Activated CD8-positive, alpha-beta memory T cell treated with anti-CD3 and anti-CD28 coated beads, Interleukin-2, amount 10 ng/mL, durations not matched to agents 7 days and 5 days (primary cell): ENCODE data around the gene AKAP13. TPM values are rescaled to one million over a fixed set of nuclear protein-coding genes. Genes with fewer than 3 reads are reported as not detected.

ENCODE experiments used
- ATAC-seq: fragments of 150-1000 bp; cut with Tn5 transposase; one replicate; pipeline ENCODE4 v1.10.0; 2021; ENCODE audit warnings: moderate library complexity
- CTCF ChIA-PET: fragments of 350-600 bp; sonication (Branson Sonifier 250); formaldehyde crosslinking; loops from one replicate; lab custom pipeline; 2021; ENCODE audit warnings: antibody characterized with exemption; lab: Charles Lee
- DNase-seq: peaks from one replicate; pipeline ENCODE4 v3.0.0-alpha.2; 2020
- H3K27ac Mint-ChIP-seq: one replicate; pipeline ENCODE4 v1.8.0; 2021; ENCODE audit warnings: mild to moderate bottlenecking, mixed read lengths
- H3K27me3 Mint-ChIP-seq: one replicate; pipeline ENCODE4 v1.8.0; 2021; ENCODE audit warnings: mixed read lengths
- H3K36me3 Mint-ChIP-seq: one replicate; pipeline ENCODE4 v1.8.0; 2021; ENCODE audit warnings: mild to moderate bottlenecking, mixed read lengths
- H3K4me1 Mint-ChIP-seq: one replicate; pipeline ENCODE4 v1.8.0; 2021; ENCODE audit warnings: mixed read lengths
- H3K4me3 Mint-ChIP-seq: one replicate; pipeline ENCODE4 v1.8.0; 2021; ENCODE audit warnings: mild to moderate bottlenecking, moderate library complexity, mixed read lengths
- H3K9me3 Mint-ChIP-seq: one replicate; pipeline ENCODE4 v1.8.0; 2022; ENCODE audit warnings: low read depth, mixed read lengths
- total RNA-seq, 2 experiments: library from RNA; stranded (reverse); gene quantifications; one replicate each; pipeline ENCODE4 v1.2.3, GENCODE V29; 2021

Gene AKAP13
- total RNA-seq, 2 experiments from 2014 or later = 150 to 172 TPM

GRCh38 chr15:85555875-85556617, 175.6 kb downstream of the AKAP13 start:
- Mint-ChIP-seq H3K4me3 (no peak overlapping the region), H3K27me3 (no peaks in the 10 kb centered on the region), H3K27ac (peak overlapping the region; percentile 29), H3K9me3 (no peaks in the 10 kb centered on the region), H3K4me1 (peaks cover 56% of the 10 kb centered on the region), H3K36me3 (peaks cover 31% of the 10 kb centered on the region)
- CTCF ChIA-PET = interaction anchor here (0.8 to 4.4 kb wide), 5 partner anchors 12 to 143 kb away, joined by 3 to 26 read pairs (median 3); no protein-coding TSS in a partner anchor
- ATAC-seq (no peak), DNase-seq (no peak)

DNA sequence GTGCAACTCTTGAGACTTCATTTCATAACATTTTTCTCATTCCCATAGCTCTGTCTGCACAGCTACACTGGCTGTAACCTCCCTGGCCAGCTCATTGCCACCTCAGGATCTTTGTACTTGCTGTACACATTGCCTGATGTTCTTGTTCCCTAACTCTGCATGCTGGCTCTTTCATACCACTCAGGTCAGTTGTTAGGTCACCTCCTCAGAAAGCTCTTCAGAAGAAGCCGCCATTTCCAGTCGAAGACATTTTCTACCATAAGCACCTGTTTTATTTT, 176.2 kb downstream of the AKAP13 start:
- peak overlapping the region; percentile 29 for H3K27ac Mint-ChIP-seq
- H3K4me3 Mint-ChIP-seq = no peak overlapping the region
- H3K27me3 Mint-ChIP-seq = no peaks in the 10 kb centered on the region
- H3K36me3 Mint-ChIP-seq = peaks cover 33% of the 10 kb centered on the region
- DNase-seq = no peak
- H3K4me1 Mint-ChIP-seq = peaks cover 56% of the 10 kb centered on the region
- CTCF ChIA-PET = interaction anchor here (0.8 to 4.4 kb wide), 4 partner anchors 12 to 143 kb away, joined by 3 to 26 read pairs (median 13); no protein-coding TSS in a partner anchor
- no peaks in the 10 kb centered on the region for H3K9me3 Mint-ChIP-seq
- ATAC-seq = no peak

- H3K4me1 Mint-ChIP-seq = peaks cover 56% of the 10 kb centered on the region
- H3K36me3 Mint-ChIP-seq = peaks cover 30% of the 10 kb centered on the region
- ATAC-seq (peak; percentile 51), DNase-seq (no peak)
- H3K4me3 Mint-ChIP-seq = no peak overlapping the region
- CTCF ChIA-PET = interaction anchor here (1.2 to 4.4 kb wide), 5 partner anchors 11 to 156 kb away, joined by 3 to 26 read pairs (median 8); no protein-coding TSS in a partner anchor
- H3K27me3 Mint-ChIP-seq = no peaks in the 10 kb centered on the region
- H3K9me3 Mint-ChIP-seq = no peaks in the 10 kb centered on the region
- peak overlapping the region; percentile 66 for H3K27ac Mint-ChIP-seq
Measured at GRCh38 chr15:85557385-85557784, 177.0 kb downstream of the AKAP13 start.

- Mint-ChIP-seq H3K36me3 (peaks cover 26% of the 10 kb centered on the region), H3K27me3 (no peaks in the 10 kb centered on the region), H3K4me1 (peaks cover 56% of the 10 kb centered on the region), H3K9me3 (no peaks in the 10 kb centered on the region), H3K27ac (peak overlapping the region; percentile 75), H3K4me3 (peak overlapping the region; percentile 26)
- DNase-seq (no peak), ATAC-seq (no peak)
- CTCF ChIA-PET = interaction anchor here (1.3 to 4.4 kb wide), 5 partner anchors 9 to 263 kb away, joined by 3 to 26 read pairs (median 8); no protein-coding TSS in a partner anchor
Measured at GRCh38 chr15:85558848-85559247, 178.4 kb downstream of the AKAP13 start.

- Mint-ChIP-seq H3K4me1 (peaks cover 53% of the 10 kb centered on the region), H3K27ac (peak overlapping the region; percentile 28)
Measured at GRCh38 chr15:85559530-85559929, 179.1 kb downstream of the AKAP13 start.

GRCh38 chr15:85562824-85563223, 182.4 kb downstream of the AKAP13 start:
- Mint-ChIP-seq H3K4me3 (no peak overlapping the region), H3K27me3 (no peaks in the 10 kb centered on the region), H3K4me1 (peaks cover 21% of the 10 kb centered on the region), H3K36me3 (peaks cover 13% of the 10 kb centered on the region), H3K9me3 (no peaks in the 10 kb centered on the region), H3K27ac (no peak overlapping the region)
- no peak for ATAC-seq
- CTCF ChIA-PET = interaction anchor here (0.6 kb wide), 1 partner anchor 28 kb away, joined by 3 read pairs; no protein-coding TSS in a partner anchor
- DNase-seq = no peak

More at GRCh38 chr15:85559530-85559929, 179.1 kb downstream of the AKAP13 start:
- DNase-seq (no peak), ATAC-seq (no peak)
- Mint-ChIP-seq H3K36me3 (peaks cover 21% of the 10 kb centered on the region), H3K27me3 (no peaks in the 10 kb centered on the region), H3K9me3 (no peaks in the 10 kb centered on the region), H3K4me3 (no peak overlapping the region)
- CTCF ChIA-PET = interaction anchor here (0.6 to 4.4 kb wide), 4 partner anchors 9 to 22 kb away, joined by 3 to 26 read pairs (median 16); no protein-coding TSS in a partner anchor

DNA sequence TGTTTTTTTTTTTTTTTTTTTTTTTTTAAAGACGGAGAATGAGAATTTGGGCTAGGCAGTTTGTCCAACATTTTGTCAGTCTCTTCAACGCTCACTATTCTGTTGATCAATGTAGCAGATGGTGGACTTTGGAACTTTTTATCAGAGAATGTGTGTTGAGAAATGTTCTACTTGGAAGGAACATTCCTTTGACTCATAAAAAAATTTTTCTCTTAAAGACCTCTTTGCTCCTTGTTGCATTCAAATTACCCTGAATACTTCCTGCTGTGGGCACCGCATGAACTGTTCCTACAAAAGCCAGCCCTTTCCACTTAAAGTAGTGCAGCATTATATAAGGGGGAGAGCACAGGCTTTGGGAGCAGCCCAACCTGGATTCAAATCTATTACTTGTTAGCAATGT, 182.9 kb downstream of the AKAP13 start:
- ATAC-seq = no peak
- peaks cover 18% of the 10 kb centered on the region for H3K4me1 Mint-ChIP-seq
- CTCF ChIA-PET = no interaction called here

DNA sequence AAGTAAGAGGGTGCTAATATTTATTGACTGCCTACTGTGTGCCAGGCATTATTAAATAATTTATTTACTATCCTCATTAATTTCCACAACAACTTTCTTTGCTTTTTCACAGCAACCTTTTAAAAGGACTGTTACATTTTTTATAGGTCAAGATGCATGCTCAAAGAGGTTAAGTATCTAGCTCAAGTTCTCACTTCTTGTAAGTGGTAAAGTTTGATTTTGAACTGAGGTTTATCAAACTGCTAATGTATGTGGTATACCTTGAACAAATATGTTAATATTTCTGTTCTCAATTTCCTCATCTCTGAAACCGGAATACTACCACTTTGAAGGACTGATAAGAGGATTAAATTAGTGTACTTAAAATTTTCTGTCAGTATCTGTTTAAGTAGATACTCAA, 183.3 kb downstream of the AKAP13 start:
- H3K4me3 Mint-ChIP-seq = no peak overlapping the region
- DNase-seq (no peak), ATAC-seq (no peak)
- peaks cover 16% of the 10 kb centered on the region for H3K4me1 Mint-ChIP-seq
- peaks cover 14% of the 10 kb centered on the region for H3K36me3 Mint-ChIP-seq
- no peaks in the 10 kb centered on the region for H3K9me3 Mint-ChIP-seq
- no peak overlapping the region for H3K27ac Mint-ChIP-seq
- H3K27me3 Mint-ChIP-seq = no peaks in the 10 kb centered on the region
- CTCF ChIA-PET = no interaction called here

More for the DNA sequence above, 182.9 kb downstream of the AKAP13 start:
- Mint-ChIP-seq H3K27ac (no peak overlapping the region), H3K4me3 (no peak overlapping the region), H3K36me3 (peaks cover 13% of the 10 kb centered on the region), H3K9me3 (no peaks in the 10 kb centered on the region), H3K27me3 (no peaks in the 10 kb centered on the region)
- no peak for DNase-seq

DNA sequence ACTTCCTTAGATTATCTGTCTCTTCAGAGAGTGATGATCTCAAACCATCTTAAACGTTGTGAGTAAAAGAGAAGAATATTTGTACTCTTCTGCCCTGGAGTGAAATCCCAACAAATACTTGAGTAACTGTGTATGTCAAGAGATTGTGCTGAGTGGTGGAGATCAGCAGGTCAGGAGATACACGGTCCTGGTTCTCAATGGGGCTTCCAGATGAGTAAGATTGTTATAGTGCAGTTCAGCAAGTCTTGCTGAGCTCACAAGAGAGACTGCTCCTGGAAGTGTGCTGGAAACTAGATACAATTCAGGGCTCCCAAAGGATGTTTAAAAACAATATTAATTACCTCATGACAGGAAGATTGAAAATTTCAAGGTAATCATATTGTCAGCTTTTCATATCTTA, 184.3 kb downstream of the AKAP13 start:
- Mint-ChIP-seq H3K4me3 (no peak overlapping the region), H3K4me1 (peaks cover 12% of the 10 kb centered on the region), H3K9me3 (no peaks in the 10 kb centered on the region), H3K36me3 (peaks cover 16% of the 10 kb centered on the region), H3K27ac (no peak overlapping the region), H3K27me3 (no peaks in the 10 kb centered on the region)
- CTCF ChIA-PET = no interaction called here
- DNase-seq (no peak), ATAC-seq (no peak)

GRCh38 chr15:85568261-85568808, 187.9 kb downstream of the AKAP13 start:
- Mint-ChIP-seq H3K9me3 (no peaks in the 10 kb centered on the region), H3K27ac (no peak overlapping the region), H3K36me3 (peaks cover 12% of the 10 kb centered on the region), H3K4me3 (no peak overlapping the region), H3K4me1 (peaks cover 13% of the 10 kb centered on the region), H3K27me3 (no peaks in the 10 kb centered on the region)
- ATAC-seq = no peak
- CTCF ChIA-PET = interaction anchor here (2.4 kb wide), 1 partner anchor 10 kb away, joined by 8 read pairs; no protein-coding TSS in a partner anchor
- no peak for DNase-seq

DNA sequence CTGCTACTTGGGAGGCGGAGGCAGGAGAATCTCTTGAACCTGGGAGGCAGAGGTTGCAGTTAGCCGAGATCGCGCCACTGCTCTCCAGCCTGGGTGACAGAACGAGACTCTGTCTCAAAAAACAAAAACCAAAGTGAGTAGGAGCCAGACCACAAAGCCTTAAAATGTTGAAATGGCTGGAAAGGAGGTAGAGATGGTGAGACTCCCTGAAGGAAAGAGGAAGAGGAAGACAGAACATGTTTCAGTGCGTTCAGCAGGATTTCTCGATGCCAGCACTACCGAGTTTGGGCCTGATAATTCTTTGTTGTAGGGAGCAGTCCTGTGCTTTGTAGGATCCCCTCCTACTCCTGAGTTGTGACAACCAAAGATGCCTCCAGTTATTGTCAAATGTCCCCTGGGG, 189.9 kb downstream of the AKAP13 start:
- Mint-ChIP-seq H3K4me3 (no peak overlapping the region), H3K27me3 (no peaks in the 10 kb centered on the region), H3K36me3 (peaks cover 15% of the 10 kb centered on the region), H3K4me1 (peaks cover 13% of the 10 kb centered on the region), H3K27ac (no peak overlapping the region), H3K9me3 (no peaks in the 10 kb centered on the region)
- no peak for DNase-seq
- CTCF ChIA-PET = no interaction called here
- ATAC-seq = no peak

DNA sequence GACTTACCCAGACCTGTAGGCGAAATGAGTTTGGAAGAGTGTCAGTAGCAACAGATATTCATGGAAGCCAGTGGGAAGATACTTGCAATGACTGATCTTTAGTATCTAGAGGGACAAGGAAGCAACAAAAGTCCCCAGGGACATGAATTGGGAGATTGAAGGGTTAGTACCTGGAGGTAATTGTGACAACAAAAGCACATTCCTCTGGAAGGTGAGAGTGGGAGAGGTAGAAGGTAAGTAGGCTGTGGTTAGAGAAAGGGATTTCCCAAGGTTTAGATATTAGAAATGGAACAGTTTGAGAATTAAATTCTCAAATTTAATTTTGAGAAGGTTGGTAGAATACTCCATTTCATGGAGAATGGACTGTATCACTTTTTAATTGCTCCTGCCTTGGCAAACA, 191.4 kb downstream of the AKAP13 start:
- H3K4me3 Mint-ChIP-seq = no peak overlapping the region
- H3K27me3 Mint-ChIP-seq = no peaks in the 10 kb centered on the region
- H3K4me1 Mint-ChIP-seq = peaks cover 13% of the 10 kb centered on the region
- H3K36me3 Mint-ChIP-seq = peaks cover 16% of the 10 kb centered on the region
- CTCF ChIA-PET = no interaction called here
- no peak for DNase-seq
- ATAC-seq = no peak
- no peaks in the 10 kb centered on the region for H3K9me3 Mint-ChIP-seq
- no peak overlapping the region for H3K27ac Mint-ChIP-seq

DNA sequence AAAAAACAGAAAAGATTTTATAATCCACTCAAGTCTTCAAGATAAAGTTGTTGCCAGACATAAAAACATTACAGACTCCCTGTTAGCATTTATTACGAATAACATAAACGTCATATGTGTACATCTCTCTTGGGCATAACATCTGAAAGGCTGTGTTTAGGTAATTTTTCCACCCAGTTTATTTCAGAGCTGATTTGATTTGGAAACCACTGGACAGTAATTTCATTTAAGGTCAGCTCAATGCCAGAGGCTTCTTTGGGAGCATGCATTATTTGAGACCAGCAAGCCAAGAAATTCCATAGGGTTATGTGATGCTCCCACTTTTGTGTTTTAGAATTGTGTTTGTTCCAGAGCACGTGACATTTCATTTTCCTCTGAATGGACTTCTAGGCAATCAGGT, 196.0 kb downstream of the AKAP13 start:
- peaks cover 21% of the 10 kb centered on the region for H3K36me3 Mint-ChIP-seq
- DNase-seq (no peak), ATAC-seq (no peak)
- no peaks in the 10 kb centered on the region for H3K9me3 Mint-ChIP-seq
- no peak overlapping the region for H3K27ac Mint-ChIP-seq
- CTCF ChIA-PET = interaction anchor here (0.8 kb wide), 1 partner anchor 16 kb away, joined by 3 read pairs; no protein-coding TSS in a partner anchor
- H3K4me3 Mint-ChIP-seq = no peak overlapping the region
- H3K27me3 Mint-ChIP-seq = no peaks in the 10 kb centered on the region
- H3K4me1 Mint-ChIP-seq = peaks cover 28% of the 10 kb centered on the region
